Adrenal gland (tissue), 12 donors: ENCODE data around the gene MYT1. TPM values are rescaled to one million over a fixed set of nuclear protein-coding genes. Genes with fewer than 3 reads are reported as not detected.

Source experiments
- DNase-seq, 7 donors: peaks; one replicate each; pipeline ENCODE4 v3.0.0-alpha.2; 2019 to 2020
- H3K27ac ChIP-seq, 5 donors: fragments of 200-600 bp; sonication (generic) in 4 of 5; 1 replicate in 3 of 5; 2 replicates in 2 of 5; pipeline versions ENCODE4 v1.5.1 to v1.8.0; 2016 to 2020; ENCODE audit warnings: mild to moderate bottlenecking in 1 of 5
- H3K27me3 ChIP-seq: fragments of 200-600 bp; 2 replicates; pipeline ENCODE4 v1.8.0; 2021
- H3K36me3 ChIP-seq, 2 donors: fragments of 200-600 bp; replicated peaks in 1 of 2; 1 replicate in 1 of 2; 2 replicates in 1 of 2; pipeline versions ENCODE4 v1.5.1 to v1.8.0; 2018 to 2022
- H3K4me1 ChIP-seq, 2 donors: fragments of 200-600 bp; replicated peaks in 1 of 2; 1 replicate in 1 of 2; 2 replicates in 1 of 2; pipeline versions ENCODE4 v1.5.1 to v1.8.0; 2018 to 2021
- H3K4me3 ChIP-seq, 4 donors: fragments of 200-600 bp; sonication (generic) in 3 of 4; one replicate each; pipeline ENCODE4 v1.5.1; 2016 to 2018
- H3K9me3 ChIP-seq, 3 donors: fragments of 200-600 bp; sonication (generic) in 1 of 3; replicated peaks in 1 of 3; 1 replicate in 2 of 3; 2 replicates in 1 of 3; pipeline versions ENCODE4 v1.5.1 to v1.8.0; 2016 to 2021
- CTCF ChIP-seq, 6 experiments: fragments of 450-650 bp in 4 of 6; fragments of 200-600 bp in 2 of 6; sonication (generic) in 1 of 6; IDR thresholded peaks; 1 replicate in 5 of 6; 2 replicates in 1 of 6; pipeline versions ENCODE4 v1.5.1 to v1.8.0; 2016 to 2021; ENCODE audit warnings: antibody characterized with exemption in 6 of 6, mild to moderate bottlenecking in 2 of 6, moderate library complexity in 1 of 6
- POLR2A ChIP-seq, 2 donors: fragments of 450-650 bp; IDR thresholded peaks; one replicate each; pipeline ENCODE4 v1.6.1; 2017; ENCODE audit warnings: antibody characterized with exemption in 2 of 2, mild to moderate bottlenecking in 2 of 2, moderate library complexity in 1 of 2
- WGBS, 4 donors: extraction: QIAGEN DNeasy Blood & Tissue Kit in 2 of 4; methylation state at CpG; one replicate each; pipeline versions ENCODE4 v1.1.5 to v1.1.7; 2013 to 2017; 5-methylcytosine and 5-hydroxymethylcytosine counted together
- intact Hi-C, 2 donors: fragments of 100-400 bp; cut with DNase I; formaldehyde crosslinking; loops; one replicate each; pipeline versions ENCODE4 v1.14.1 to v1.15.0; 2022 to 2023
- polyA plus RNA-seq, 3 donors: library from polyadenylated mRNA; stranded (reverse); fragments of 200-250 nt in 2 of 3; fragments of 350-450 nt in 1 of 3; fragmentation: Illumina TruSeq in 1 of 3; extraction: RNeasy Lipid Tissue Mini Kit (QIAGEN cat#74804) in 1 of 3; gene quantifications; one replicate each; pipeline ENCODE4 v1.2.3, GENCODE V29; 2013 to 2014
- total RNA-seq, 9 donors: library from RNA; depleted of rRNA in 4 of 9; stranded (reverse); fragments of >200 nt in 4 of 9; fragments of 120-200 nt in 1 of 9; fragmentation: NEBNext Ultra II Directional in 1 of 9; extraction: Animal tissue kit (Norgen Biotek cat#: 25700) in 1 of 9; gene quantifications; one replicate each; pipeline versions ENCODE4 v1.1.0 to v1.2.4, GENCODE V29; 2013 to 2023
- donor health status: healthy with polysubstance abuse.
- donor health status: Bipolar disorder and iron deficiency.
- donor health status: DM: yes; HTN: yes; CAD: no.
- donor health status: DM: no; HTN: no; CAD: no.
- donor health status: DM: no; HTN: no; CAD: no.
- donor health status: DM: yes; HTN: yes; CAD: no.

MYT1 gene
- total and polyA plus RNA-seq, 12 donors = 0.61 to 8.5 (median 2.7) TPM

GRCh38 chr20:64145458-64146300 lies 18.6 kb upstream of the MYT1 start:
- H3K27ac ChIP-seq = no peak overlapping the region

GRCh38 chr20:64146301-64146935 lies 17.8 kb upstream of the MYT1 start:
- Histone ChIP-seq H3K27ac (no peak overlapping the region), H3K4me1 (no peaks in the 10 kb centered on the region), H3K9me3 (no peaks in the 10 kb centered on the region), H3K36me3 (no peaks in the 10 kb centered on the region), H3K27me3 (no peaks in the 10 kb centered on the region), H3K4me3 (no peak overlapping the region)
- WGBS, 4 donors = 80 to 93% (median 87%) methylated on average over 3 to 7 of the region's 7 CpGs
- peak in 2 of 7 donors; percentile 18 to 74 for DNase-seq
- intact Hi-C loops = no loop called here
- TF ChIP-seq POLR2A (IDR thresholded peaks at IDR 0.05) (no peak), CTCF (IDR thresholded peaks at IDR 0.05) (no peak)

More at GRCh38 chr20:64145458-64146300, 18.6 kb upstream of the MYT1 start:
- peak in 1 of 7 donors; percentile 13 for DNase-seq
- intact Hi-C loops = no loop called here
- Histone ChIP-seq H3K9me3 (no peaks in the 10 kb centered on the region), H3K36me3 (no peaks in the 10 kb centered on the region), H3K4me3 (no peak overlapping the region), H3K27me3 (no peaks in the 10 kb centered on the region), H3K4me1 (no peaks in the 10 kb centered on the region)
- TF ChIP-seq CTCF (IDR thresholded peaks at IDR 0.05) (no peak), POLR2A (IDR thresholded peaks at IDR 0.05) (no peak)
- 88 to 90% (median 90%) methylated on average over 15 to 17 of the region's 17 CpGs for WGBS, 4 donors

- H3K9me3 ChIP-seq = no peaks in the 10 kb centered on the region
- 80 to 91% (median 81%) methylated on average over 8 to 12 of the region's 12 CpGs for whole genome bisulfite sequencing, 4 donors
- H3K27me3 ChIP-seq = no peaks in the 10 kb centered on the region
- no peak for DNase-seq
- intact Hi-C loops = no loop called here
- H3K27ac ChIP-seq = no peak overlapping the region
- H3K4me3 ChIP-seq = no peak overlapping the region
- no peaks in the 10 kb centered on the region for H3K36me3 ChIP-seq
- TF ChIP-seq CTCF (IDR thresholded peaks at IDR 0.05) = no peak
- TF ChIP-seq POLR2A (IDR thresholded peaks at IDR 0.05) = no peak
- no peaks in the 10 kb centered on the region for H3K4me1 ChIP-seq
Measured at GRCh38 chr20:64146936-64147477, 17.2 kb upstream of the MYT1 start.

- WGBS, 4 donors = 70 to 86% (median 79%) methylated on average over 5 of the region's 5 CpGs
- no peaks in the 10 kb centered on the region for H3K27me3 ChIP-seq
- no peak for DNase-seq
- no peaks in the 10 kb centered on the region for H3K36me3 ChIP-seq
- H3K27ac ChIP-seq = no peak overlapping the region
- no peaks in the 10 kb centered on the region for H3K9me3 ChIP-seq
- TF ChIP-seq POLR2A (IDR thresholded peaks at IDR 0.05) (no peak), CTCF (IDR thresholded peaks at IDR 0.05) (no peak)
- intact Hi-C loops = no loop called here
- H3K4me3 ChIP-seq = no peak overlapping the region
- no peaks in the 10 kb centered on the region for H3K4me1 ChIP-seq
Measured at GRCh38 chr20:64148581-64148980, 15.7 kb upstream of the MYT1 start.
